GM19035 (cell line): ENCODE results near the gene MEF2D.

ENCODE experiments used
- ATAC-seq: cut with Tn5 transposase; IDR thresholded peaks from one replicate; pipeline ENCODE4 v1.9.1; 2021; ENCODE audit not compliant: unreplicated experiment

The MEF2D gene

DNA sequence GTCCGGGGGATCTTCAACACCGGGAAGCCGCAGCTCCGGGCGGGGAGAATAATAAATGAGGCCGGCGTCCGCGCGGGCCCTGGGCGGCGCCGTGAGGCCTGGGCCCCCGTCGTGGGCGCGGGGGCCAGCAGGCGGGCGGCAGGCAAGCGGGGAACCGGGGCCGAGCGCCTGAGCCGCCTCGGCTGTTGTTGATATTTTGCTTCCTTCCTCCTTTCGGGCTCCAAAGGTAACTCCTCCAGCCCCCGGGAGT lies at the start of gene MEF2D:
Gene MEF2D, minus strand, starts transcription at position 233 of the 250 bp plus-strand sequence. CDS start 17,483 bp downstream, outside the sequence.
- no peak for ATAC-seq

DNA sequence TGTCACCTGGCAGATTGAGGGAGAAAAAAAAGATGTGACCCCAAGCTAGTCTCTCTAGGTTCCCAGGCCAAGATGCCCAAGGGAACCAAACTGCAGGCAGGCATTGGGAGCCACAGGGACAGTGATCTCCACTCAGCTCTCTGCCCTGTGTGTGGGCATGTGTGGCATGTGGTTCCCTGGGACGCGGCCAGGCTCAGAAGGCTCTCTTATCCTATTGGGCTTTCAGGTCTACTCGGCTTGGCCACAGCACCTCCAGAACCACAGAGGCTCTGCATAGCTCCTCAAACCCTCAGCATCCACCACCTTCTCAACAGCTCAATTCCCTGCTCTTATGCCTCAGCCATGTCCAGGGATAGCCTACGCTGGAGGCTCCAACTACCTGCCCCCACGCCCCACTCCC lies 49.8 kb upstream of the MEF2D start:
- no peak for ATAC-seq

GRCh38 chr1:156549831-156550230 lies 49.3 kb upstream of the MEF2D start:
- ATAC-seq: no peak

DNA sequence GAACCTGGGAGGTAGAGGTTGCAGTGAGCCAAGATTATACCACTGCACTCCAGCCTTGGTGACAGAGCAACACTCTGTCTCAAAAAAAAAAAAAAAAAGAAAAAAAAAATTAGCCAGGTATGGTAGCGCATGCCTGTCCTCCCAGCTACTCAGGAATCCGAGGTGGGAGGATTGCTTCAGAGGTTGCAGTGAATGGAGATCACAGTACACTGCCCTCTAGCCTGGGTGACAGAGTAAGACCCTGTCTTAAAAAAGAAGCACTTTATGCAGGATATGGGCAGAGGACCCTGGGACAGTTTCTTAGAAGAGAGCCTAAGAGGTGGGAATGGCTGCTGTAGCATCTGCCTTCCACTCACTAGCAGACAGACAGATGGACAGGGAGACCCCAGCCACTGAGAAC lies 48.8 kb upstream of the MEF2D start:
- ATAC-seq: no peak

DNA sequence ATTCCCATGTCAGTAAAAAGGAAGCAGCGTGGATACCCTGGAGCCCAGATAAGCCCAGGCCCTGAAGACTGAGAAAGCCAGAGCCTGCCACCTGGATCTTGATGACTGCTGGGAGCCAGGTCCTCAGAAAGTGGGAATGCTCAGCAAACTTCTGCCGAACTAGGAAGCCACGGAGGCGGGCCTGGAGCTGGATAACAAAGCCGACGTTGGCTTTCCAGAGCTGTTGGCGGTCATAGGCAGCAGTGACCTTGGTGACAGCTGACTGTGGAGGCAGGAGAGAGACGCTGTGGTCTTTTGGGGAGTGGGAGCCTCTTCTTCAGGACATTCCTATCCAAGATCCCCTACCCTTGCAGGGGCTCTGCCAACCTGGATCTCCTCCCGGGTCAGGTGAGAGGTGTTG lies 47.4 kb upstream of the MEF2D start:
- no peak for ATAC-seq

DNA sequence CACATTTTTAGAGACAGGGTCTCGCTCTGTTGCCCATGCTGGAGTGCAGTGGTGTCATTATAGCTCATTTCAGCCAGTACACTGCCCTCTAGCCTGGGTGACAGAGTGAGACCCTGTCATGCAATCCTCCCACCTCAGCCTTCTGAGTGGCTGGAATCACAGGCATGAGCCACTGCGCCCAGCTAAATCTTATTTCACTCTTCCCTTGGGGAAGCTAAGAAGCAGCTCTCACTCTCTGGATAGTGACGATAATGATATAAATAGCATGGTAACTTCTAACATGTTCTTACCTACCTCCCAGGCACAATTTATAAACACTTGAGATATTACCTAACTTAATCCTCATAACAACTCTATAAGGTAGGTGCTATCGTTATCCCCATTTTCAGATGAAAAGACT lies 46.9 kb upstream of the MEF2D start:
- ATAC-seq: no peak

DNA sequence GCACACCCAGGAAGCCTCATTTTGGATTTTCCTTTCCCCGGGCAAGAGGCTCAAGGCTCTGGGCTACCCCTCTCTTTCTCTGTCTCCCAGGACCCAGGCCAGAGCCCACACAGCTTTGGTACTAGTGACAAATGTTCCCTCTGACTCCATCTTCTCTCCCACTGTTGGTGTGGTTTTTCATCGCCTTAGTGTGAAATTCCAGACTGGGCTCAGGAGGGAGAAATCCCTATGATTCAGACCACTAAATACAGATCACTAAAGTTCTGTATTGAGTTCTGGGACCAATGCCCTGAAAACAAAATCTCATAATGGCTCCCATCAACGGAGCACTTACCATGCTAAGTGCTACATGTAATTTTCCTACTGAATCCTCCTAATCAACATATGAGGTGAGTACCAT lies 45.7 kb upstream of the MEF2D start:
- no peak for ATAC-seq

- no peak for ATAC-seq
These were observed 44.1 kb upstream of the MEF2D start for GRCh38 chr1:156544592-156545102.

- no peak for ATAC-seq
These were observed 42.5 kb upstream of the MEF2D start for GRCh38 chr1:156543066-156543465.

GRCh38 chr1:156540955-156541354 lies 40.4 kb upstream of the MEF2D start:
- ATAC-seq: no peak

- ATAC-seq: no peak
These were observed 39.3 kb upstream of the MEF2D start for GRCh38 chr1:156539818-156540355.

- no peak for ATAC-seq
These were observed 38.3 kb upstream of the MEF2D start for GRCh38 chr1:156538711-156539440.

DNA sequence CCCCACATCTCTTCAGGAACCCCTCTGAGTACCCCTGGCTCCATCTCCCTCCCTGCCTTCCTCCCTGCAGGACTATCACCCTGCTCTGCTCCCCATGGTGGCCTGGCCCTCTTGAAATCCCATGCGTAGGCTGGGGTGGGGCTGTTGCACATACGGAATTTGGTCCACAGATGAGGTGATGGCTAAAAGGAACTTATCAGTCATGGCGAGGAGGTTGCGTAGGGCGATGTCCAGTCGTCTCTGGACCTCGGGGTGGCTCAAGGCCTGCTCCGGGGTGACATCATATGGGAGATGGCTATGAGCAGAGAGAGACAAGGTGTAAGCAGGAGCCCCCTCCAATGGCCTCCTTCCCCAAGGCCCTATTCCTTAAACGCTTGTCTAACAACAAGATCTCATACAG lies 36.5 kb upstream of the MEF2D start:
- no peak for ATAC-seq

- ATAC-seq: no peak
These were observed 34.0 kb upstream of the MEF2D start for GRCh38 chr1:156534424-156535060.

DNA sequence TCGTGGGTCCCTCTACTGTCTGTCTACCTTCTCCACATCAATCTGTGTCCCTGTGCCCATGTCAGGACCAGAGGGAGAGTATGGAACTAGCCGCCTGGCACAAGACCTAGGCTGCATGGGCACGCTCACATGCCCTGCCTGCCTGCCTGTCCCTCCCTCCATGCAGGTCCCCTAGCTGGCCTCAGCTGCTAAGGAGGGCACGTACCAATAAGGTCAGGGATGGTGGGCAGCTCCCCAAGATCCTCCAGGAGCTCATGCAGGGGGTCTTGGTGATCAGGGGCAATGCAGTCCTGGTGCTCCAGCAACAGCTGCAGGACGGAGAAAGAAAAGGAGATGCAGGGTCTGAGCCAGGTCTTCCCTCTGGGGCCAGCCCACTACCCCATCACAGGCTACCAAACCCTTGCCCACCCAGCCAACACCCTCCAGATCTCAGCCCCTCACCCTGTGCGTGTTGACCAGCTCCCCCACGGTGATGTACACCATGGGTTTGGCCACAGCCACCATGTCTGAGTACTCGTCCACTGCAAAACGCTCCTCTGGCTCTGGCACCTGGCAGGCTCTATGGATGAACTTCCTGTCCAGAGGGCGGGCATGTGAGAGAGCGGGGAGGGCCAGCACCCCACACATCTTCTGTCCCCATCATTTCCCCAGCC lies 33.1 kb upstream of the MEF2D start:
- ATAC-seq: no peak

DNA sequence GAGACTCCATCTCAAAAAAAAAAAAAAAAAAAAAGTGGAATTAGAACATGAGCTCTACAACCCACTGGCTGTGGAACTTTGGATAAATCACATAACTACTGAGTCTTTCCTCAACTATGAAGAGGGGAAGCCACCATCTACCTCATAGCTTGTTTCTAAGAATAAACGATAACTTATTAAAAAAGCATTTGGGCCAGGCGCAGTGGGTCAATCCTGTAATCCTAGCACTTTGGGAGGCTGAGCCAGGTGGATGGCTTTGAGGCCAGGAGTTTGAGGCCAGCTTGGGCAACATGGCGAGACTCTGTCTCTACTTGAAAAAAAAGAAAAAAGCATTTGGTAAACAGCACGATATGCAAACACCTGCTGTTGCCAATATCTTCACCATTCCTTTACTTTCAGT lies 31.8 kb upstream of the MEF2D start:
- ATAC-seq: no peak

DNA sequence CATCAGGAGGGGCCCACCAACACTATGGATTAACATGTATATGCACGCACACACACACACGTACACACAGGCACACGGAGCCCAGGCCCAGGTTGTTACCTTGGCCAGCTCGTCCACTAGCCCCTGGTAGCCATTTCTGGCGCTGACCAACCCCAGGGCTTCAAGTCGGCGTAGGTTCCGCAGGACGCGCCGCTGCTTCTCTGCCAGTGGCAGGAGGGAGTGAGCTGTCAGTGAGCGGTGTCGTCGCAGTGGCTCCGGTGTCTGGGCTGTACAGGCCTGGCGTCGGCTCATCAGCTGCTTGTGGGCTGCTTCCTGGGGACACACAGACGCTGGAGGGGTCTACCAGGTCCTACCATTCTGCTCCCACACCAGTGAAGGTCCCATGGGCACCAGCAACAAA lies 29.4 kb upstream of the MEF2D start:
- ATAC-seq: no peak

- ATAC-seq: no peak
These were observed 28.4 kb upstream of the MEF2D start for GRCh38 chr1:156528875-156529425.

- ATAC-seq: no peak
These were observed 27.7 kb upstream of the MEF2D start for GRCh38 chr1:156528231-156528630.

GRCh38 chr1:156527584-156527983 lies 27.0 kb upstream of the MEF2D start:
- no peak for ATAC-seq

DNA sequence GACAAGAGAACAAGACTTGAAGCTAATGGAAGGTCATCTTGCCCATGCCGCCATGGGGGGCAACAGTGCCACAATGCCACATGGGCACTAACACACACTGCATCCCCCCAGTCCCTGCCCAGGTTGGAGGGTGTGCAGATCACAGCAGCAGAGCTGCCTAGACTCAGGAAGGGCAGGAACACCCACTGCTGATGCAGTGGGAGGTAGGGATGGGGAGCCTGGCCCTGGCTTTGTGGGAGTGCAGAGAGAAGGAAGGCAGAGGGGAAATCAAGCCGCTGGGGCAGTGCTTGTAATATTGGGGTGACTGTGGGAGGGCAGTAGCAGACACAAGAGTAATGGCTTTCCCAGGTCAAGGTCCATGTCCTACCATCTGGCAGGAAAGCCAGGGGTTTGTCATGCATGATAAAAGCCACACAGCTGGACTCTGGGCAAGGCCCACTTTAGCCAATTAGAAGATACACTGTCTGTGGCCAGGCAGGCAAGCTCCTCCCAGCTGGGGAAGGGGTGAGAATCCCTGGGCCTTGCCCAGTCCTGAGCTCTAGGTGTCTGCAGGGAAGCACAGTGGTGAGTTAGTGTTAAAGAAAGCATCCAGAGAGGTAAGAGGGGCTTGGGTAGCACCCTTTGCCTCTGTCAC lies 25.4 kb upstream of the MEF2D start:
- ATAC-seq: no peak
